ENCODE measurements around the gene HEATR1. TPM values are rescaled to one million over a fixed set of nuclear protein-coding genes. Genes with fewer than 3 reads are reported as not detected.

Gene HEATR1
- total RNA-seq = 51.9 and 75.5 TPM in 2 replicates

DNA sequence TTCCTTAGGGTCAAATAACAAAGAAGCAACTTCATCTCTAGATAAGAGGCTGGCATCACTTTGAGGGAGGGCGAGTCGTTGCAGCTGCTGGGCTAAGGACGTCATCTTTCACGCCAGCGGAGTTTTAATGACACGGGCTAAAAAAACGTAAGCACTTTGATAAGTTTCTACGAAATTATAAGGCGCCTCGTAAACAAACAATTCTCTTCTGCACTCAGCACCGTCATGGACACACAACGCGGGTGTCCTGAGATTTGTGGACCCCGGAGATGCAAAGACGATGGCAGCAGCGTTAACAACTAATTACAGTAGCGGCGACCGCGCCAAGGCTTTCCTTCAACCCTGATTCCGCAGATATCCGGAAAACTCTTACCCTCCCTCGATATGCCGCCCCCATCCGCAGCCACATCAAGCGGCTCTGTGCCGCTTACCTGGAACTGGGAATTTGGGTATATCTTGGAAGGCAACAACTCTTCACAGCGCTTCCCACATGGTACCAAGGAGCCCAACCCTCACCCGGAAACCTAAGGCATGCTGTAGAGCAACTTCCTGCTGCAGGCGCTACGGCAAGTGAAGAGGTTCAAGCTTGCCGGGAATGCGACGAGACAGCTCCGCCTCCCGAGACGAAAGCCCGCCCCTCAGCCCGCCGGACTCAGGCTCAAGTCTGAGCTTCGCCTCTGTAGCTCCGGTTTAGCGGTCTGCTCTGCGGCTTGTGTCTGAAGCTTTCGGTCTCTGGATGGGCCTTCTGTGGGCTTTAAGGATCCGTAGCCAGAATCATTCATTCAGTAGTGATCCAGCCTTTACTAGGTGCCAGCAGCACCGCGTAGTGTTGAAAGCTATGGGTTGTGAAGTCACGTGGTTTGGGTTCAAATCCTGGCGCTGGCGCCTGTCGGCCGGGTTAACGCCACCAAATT is at the start of gene HEATR1:
HEATR1 (minus strand) TSS at position 526 of the 914 bp plus-strand sequence; CDS start at position 105, 421 bp downstream.

GRCh38 chr1:236523704-236524141 is 80.6 kb downstream of the HEATR1 start, which contains the start of gene LGALS8:
LGALS8 (plus strand) TSS chr1:236523982; CDS start chr1:236526071, 2,089 bp downstream.

Other genes starting within 250 kb of the HEATR1 start
- not detected in 2 replicates for gene EDARADD, start 210.2 kb downstream of the HEATR1 start, total RNA-seq
- 67.6 and 92.6 TPM in 2 replicates for gene LGALS8, start 80.5 kb downstream of the HEATR1 start, total RNA-seq
- gene ACTN2, start 82.0 kb upstream of the HEATR1 start, total RNA-seq = under 0.01 and 0.38 TPM in 2 replicates
- gene MTR, start 190.8 kb upstream of the HEATR1 start, total RNA-seq = 34.9 and 35.8 TPM in 2 replicates

Measured in vein endothelial cell (primary cell).